B cell (primary cell): Measurements from ENCODE around the gene PDE6A.

Experiments used
- EZH2 ChIP-seq: IDR thresholded peaks from 2 replicates; pipeline ENCODE4 v1.6.1; 2012; ENCODE audit warnings: borderline replicate concordance, low read depth, mild to moderate bottlenecking, moderate library complexity, low read length; ENCODE audit not compliant: insufficient read depth, poor library complexity, severe bottlenecking
- TF ChIP-seq, protein P1 (sequence below): fragments of 200-600 bp; IDR thresholded peaks from one replicate; pipeline ENCODE4 v1.8.0; 2022; ENCODE audit warnings: antibody characterized with exemption, mild to moderate bottlenecking

DNA sequence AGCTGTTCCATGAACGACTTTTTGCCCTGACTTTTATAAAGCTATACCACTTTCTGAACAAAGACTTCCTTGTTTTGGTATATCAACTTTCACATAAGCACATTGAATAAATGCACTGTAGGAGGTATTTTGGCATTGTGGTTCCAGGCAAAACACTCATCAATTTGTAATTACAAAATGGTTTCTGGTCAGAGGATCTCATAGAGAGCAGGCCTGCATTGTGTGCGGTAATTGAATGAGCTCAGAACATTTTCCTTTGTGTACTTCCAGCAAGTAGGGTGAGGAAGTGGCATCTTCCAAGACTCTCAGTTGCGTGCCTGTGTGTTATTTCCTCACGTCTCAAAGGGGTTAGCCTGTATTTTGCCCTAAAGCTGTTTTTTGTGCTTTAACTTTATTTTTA lies 89.2 kb downstream of the PDE6A start:
- TF ChIP-seq, protein P1, sequence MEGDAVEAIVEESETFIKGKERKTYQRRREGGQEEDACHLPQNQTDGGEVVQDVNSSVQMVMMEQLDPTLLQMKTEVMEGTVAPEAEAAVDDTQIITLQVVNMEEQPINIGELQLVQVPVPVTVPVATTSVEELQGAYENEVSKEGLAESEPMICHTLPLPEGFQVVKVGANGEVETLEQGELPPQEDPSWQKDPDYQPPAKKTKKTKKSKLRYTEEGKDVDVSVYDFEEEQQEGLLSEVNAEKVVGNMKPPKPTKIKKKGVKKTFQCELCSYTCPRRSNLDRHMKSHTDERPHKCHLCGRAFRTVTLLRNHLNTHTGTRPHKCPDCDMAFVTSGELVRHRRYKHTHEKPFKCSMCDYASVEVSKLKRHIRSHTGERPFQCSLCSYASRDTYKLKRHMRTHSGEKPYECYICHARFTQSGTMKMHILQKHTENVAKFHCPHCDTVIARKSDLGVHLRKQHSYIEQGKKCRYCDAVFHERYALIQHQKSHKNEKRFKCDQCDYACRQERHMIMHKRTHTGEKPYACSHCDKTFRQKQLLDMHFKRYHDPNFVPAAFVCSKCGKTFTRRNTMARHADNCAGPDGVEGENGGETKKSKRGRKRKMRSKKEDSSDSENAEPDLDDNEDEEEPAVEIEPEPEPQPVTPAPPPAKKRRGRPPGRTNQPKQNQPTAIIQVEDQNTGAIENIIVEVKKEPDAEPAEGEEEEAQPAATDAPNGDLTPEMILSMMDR: no peak
- no peak for TF ChIP-seq EZH2
